Gastrocnemius medialis (tissue), 4 donors: ENCODE results near the gene TEX9. TPM values are rescaled to one million over a fixed set of nuclear protein-coding genes. Genes with fewer than 3 reads are reported as not detected.
"Not testable (repeated sequence)": the region's sequence is repeated elsewhere in the genome, so short reads cannot be mapped to it uniquely, and the experiment has no call there.

Source experiments
- ATAC-seq, 2 donors: fragments of 150-250 bp; one replicate each; pipeline ENCODE4 v1.9.1; 2016
- DNase-seq, 2 donors: peaks; one replicate each; pipeline ENCODE4 v3.0.0-alpha.2; 2019
- H3K27ac ChIP-seq, 4 donors: fragments of 200-600 bp; sonication (generic); 1 replicate in 1 of 4; 2 replicates in 3 of 4; pipeline ENCODE4 v1.5.1; 2016 to 2018; ENCODE audit warnings: mild to moderate bottlenecking in 2 of 4, moderate library complexity in 1 of 4
- H3K27me3 ChIP-seq, 3 donors: fragments of 200-600 bp; sonication (generic) in 2 of 3; 1 replicate in 1 of 3; 2 replicates in 2 of 3; pipeline versions ENCODE4 v1.5.1 to v1.6.0; 2016 to 2019; ENCODE audit warnings: mild to moderate bottlenecking in 1 of 3, moderate library complexity in 1 of 3
- H3K36me3 ChIP-seq, 2 donors: fragments of 200-600 bp; sonication (generic) in 1 of 2; one replicate each; pipeline ENCODE4 v1.5.1; 2017 to 2018
- H3K4me1 ChIP-seq, 2 donors: fragments of 200-600 bp; sonication (generic) in 1 of 2; one replicate each; pipeline ENCODE4 v1.5.1; 2016 to 2017; ENCODE audit warnings: mild to moderate bottlenecking in 2 of 2
- H3K4me3 ChIP-seq, 4 donors: fragments of 200-600 bp; sonication (generic) in 3 of 4; 1 replicate in 1 of 4; 2 replicates in 3 of 4; pipeline ENCODE4 v1.5.1; 2016 to 2019; ENCODE audit warnings: mild to moderate bottlenecking in 2 of 4
- H3K9me3 ChIP-seq, 3 donors: fragments of 200-600 bp; sonication (generic) in 2 of 3; 1 replicate in 1 of 3; 2 replicates in 2 of 3; pipeline ENCODE4 v1.5.1; 2016 to 2019
- CTCF ChIP-seq, 5 experiments: fragments of 450-650 bp in 3 of 5; fragments of 200-600 bp in 2 of 5; sonication (generic) in 2 of 5; IDR thresholded peaks in 4 of 5; conservative IDR thresholded peaks in 1 of 5; 1 replicate in 4 of 5; 2 replicates in 1 of 5; pipeline ENCODE4 v1.5.1; 2016 to 2019; ENCODE audit warnings: antibody characterized with exemption in 5 of 5, mild to moderate bottlenecking in 3 of 5, moderate library complexity in 3 of 5
- POLR2A ChIP-seq, 2 donors: fragments of 450-650 bp; IDR thresholded peaks; one replicate each; pipeline ENCODE4 v1.6.1; 2017; ENCODE audit warnings: antibody characterized with exemption in 2 of 2, mild to moderate bottlenecking in 2 of 2, moderate library complexity in 2 of 2
- in situ Hi-C, 4 donors: fragments of 200-750 bp; cut with MboI; loops; one replicate each; pipeline versions ENCODE4 v1.15.0 to v1.8.0; 2017; ENCODE audit warnings: low sequenced_read_pairs in 4 of 4
- intact Hi-C: fragments of 100-400 bp; cut with DNase I; formaldehyde crosslinking; loops from one replicate; pipeline ENCODE4 v1.15.1; 2023; ENCODE audit warnings: low total_unique reads
- total RNA-seq, 4 donors: library from RNA; depleted of rRNA; stranded (reverse); fragments of >200 nt; gene quantifications; one replicate each; pipeline versions ENCODE4 v1.1.0 to v1.2.3, GENCODE V29; 2016

TEX9 gene
- total RNA-seq, 4 donors from 2014 or later, result 0.44 TPM; not detected in 3

DNA sequence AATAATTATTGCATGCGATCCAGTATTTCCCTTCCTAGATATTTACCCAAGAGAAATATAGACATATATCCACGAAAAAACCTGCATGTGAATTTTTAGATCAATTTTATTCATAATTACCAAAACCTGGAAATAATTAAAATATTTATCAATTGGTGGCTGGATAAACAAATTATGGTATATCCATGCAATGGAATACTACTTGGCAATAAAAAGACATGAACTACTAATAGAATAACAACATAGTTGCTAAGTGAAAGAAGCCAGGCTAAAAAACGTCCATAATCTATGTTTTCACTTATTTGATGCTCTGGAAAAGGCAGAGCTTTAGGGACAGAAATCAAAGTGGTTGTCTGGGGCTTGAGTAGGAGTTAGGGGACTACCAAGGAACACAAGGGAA lies 20.7 kb downstream of the TEX9 start:
- intact Hi-C loops (no loop called here), in situ Hi-C loops (no loop called here)
- H3K27me3 ChIP-seq, result no peaks in the 10 kb centered on the region
- no peaks in the 10 kb centered on the region for H3K4me1 ChIP-seq
- H3K36me3 ChIP-seq, result no peaks in the 10 kb centered on the region
- no peaks in the 10 kb centered on the region for H3K9me3 ChIP-seq
- TF ChIP-seq POLR2A (IDR thresholded peaks at IDR 0.05) (no peak), CTCF (IDR thresholded peaks at IDR 0.05 in 4 of 5, conservative IDR thresholded peaks at IDR 0.05 in 1 of 5) (no peak)
- H3K27ac ChIP-seq, result no peak overlapping the region
- ATAC-seq (no peak), DNase-seq (no peak)
- H3K4me3 ChIP-seq, result no peak overlapping the region

GRCh38 chr15:56390739-56391267 lies 25.6 kb downstream of the TEX9 start:
- H3K27me3 ChIP-seq, result no peaks in the 10 kb centered on the region
- no peak overlapping the region for H3K27ac ChIP-seq
- no peak for ATAC-seq
- no peak overlapping the region for H3K4me3 ChIP-seq
- no peaks in the 10 kb centered on the region for H3K36me3 ChIP-seq
- H3K9me3 ChIP-seq, result no peaks in the 10 kb centered on the region
- no peak for DNase-seq
- no peaks in the 10 kb centered on the region for H3K4me1 ChIP-seq
- in situ Hi-C loops, result no loop called here
- TF ChIP-seq POLR2A (IDR thresholded peaks at IDR 0.05) (no peak), CTCF (IDR thresholded peaks at IDR 0.05 in 4 of 5, conservative IDR thresholded peaks at IDR 0.05 in 1 of 5) (no peak)
- intact Hi-C loops, result no loop called here

DNA sequence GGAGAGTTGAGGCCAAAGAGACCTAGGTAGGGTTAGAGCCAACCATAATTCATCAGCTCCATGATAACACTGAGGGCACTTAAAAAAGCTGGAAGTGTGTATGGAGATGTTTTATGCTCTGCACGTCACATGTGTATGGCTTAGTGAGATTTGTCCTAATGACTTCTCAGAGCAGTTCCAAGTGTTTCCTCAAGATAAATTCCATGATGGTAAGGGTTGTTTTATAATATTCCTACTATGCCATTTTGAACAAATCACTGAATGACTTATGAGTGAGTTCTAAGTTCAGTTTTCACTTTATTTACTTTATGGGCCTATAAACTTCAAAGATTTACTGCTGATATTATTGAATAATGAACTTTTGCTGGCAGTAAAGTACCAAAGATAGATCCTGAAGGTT lies 28.1 kb downstream of the TEX9 start:
- in situ Hi-C loops, result no loop called here
- TF ChIP-seq CTCF (IDR thresholded peaks at IDR 0.05 in 4 of 5, conservative IDR thresholded peaks at IDR 0.05 in 1 of 5), result no peak
- TF ChIP-seq POLR2A (IDR thresholded peaks at IDR 0.05), result no peak
- Histone ChIP-seq H3K36me3 (no peaks in the 10 kb centered on the region), H3K9me3 (no peaks in the 10 kb centered on the region), H3K4me3 (no peak overlapping the region), H3K4me1 (no peaks in the 10 kb centered on the region), H3K27me3 (no peaks in the 10 kb centered on the region), H3K27ac (no peak overlapping the region)
- intact Hi-C loops, result no loop called here
- ATAC-seq (no peak), DNase-seq (no peak)

GRCh38 chr15:56394909-56395308 lies 29.7 kb downstream of the TEX9 start:
- no peaks in the 10 kb centered on the region for H3K27me3 ChIP-seq
- no peaks in the 10 kb centered on the region for H3K4me1 ChIP-seq
- no peak for DNase-seq
- intact Hi-C loops (no loop called here), in situ Hi-C loops (no loop called here)
- H3K9me3 ChIP-seq, result no peaks in the 10 kb centered on the region
- no peak for ATAC-seq
- H3K36me3 ChIP-seq, result no peaks in the 10 kb centered on the region
- H3K4me3 ChIP-seq, result no peak overlapping the region
- no peak for TF ChIP-seq CTCF (IDR thresholded peaks at IDR 0.05 in 4 of 5, conservative IDR thresholded peaks at IDR 0.05 in 1 of 5)
- no peak for TF ChIP-seq POLR2A (IDR thresholded peaks at IDR 0.05)
- H3K27ac ChIP-seq, result no peak overlapping the region

DNA sequence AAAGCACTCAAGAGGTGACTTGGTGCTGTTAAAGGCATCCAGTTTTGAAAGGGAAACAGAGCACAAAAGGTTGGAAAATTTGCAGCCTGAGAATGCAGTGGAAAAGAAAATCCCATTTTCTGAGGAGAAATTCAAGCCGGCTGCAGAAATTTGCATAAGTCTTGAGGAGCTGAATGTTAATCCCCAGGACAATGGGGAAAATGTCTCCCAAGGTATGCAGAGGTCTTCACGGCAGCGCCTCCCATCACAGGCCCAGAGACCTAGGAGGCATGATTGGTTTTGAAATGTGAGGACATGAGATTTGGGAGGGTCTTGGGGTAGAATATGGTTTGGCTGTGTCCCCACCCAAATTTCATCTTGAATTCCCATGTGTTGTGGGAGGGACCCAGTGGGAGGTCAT lies 32.1 kb downstream of the TEX9 start:
- ATAC-seq, intact Hi-C loops, in situ Hi-C loops, H3K9me3 ChIP-seq, H3K27ac ChIP-seq, H3K36me3 ChIP-seq, H3K4me1 ChIP-seq, H3K4me3 ChIP-seq, H3K27me3 ChIP-seq, DNase-seq: not testable (repeated sequence)

DNA sequence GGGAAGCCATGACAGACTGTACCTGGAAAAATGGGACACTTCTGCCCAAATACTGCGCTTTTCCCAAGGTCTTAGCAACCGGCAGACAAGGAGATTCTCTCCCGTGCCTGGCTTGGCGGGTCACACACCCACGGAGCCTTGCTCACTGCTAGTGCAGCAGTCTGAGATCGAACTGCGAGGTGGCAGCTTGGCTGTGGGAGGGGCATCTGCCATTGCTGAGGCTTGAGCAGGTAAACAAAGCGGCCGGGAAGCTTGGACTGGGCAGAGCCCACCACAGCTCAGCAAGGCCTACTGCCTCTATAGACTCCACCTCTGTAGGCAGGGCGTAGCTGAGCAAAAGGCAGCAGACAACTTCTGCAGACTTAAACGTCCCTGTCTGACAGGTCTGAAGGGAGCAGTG lies 34.0 kb downstream of the TEX9 start:
- H3K36me3 ChIP-seq, H3K4me3 ChIP-seq, DNase-seq, H3K9me3 ChIP-seq, H3K27me3 ChIP-seq, ATAC-seq, in situ Hi-C loops, H3K4me1 ChIP-seq, intact Hi-C loops, H3K27ac ChIP-seq: not testable (repeated sequence)
